SK-N-MC (cell line): ENCODE results near the gene SMC3.

Experiments used
- DNase-seq: peaks from one replicate; pipeline ENCODE4 v3.0.0-alpha.2; 2011; ENCODE audit warnings: low read depth, low spot score
- H3K27ac ChIP-seq: fragments of 200-600 bp; sonication (generic); 2 replicates; pipeline ENCODE4 v1.5.1; 2016; ENCODE audit warnings: mixed run types
- H3K36me3 ChIP-seq: fragments of 200-600 bp; sonication (generic); 2 replicates; pipeline ENCODE4 v1.6.1; 2017; ENCODE audit warnings: antibody characterized with exemption, low read length, mixed read lengths; ENCODE audit not compliant: insufficient read depth
- H3K4me3 ChIP-seq: fragments of 200-600 bp; sonication (generic); 2 replicates; pipeline ENCODE4 v1.5.1; 2016
- H3K9ac ChIP-seq: fragments of 200-600 bp; sonication (generic); 2 replicates; pipeline ENCODE4 v1.8.0; 2017; ENCODE audit warnings: mixed run types, mixed read lengths; ENCODE audit not compliant: insufficient read length
- H3K9me3 ChIP-seq: fragments of 200-600 bp; sonication (generic); 2 replicates; pipeline ENCODE4 v1.6.1; 2017; ENCODE audit warnings: low read depth, mild to moderate bottlenecking, antibody characterized with exemption, low read length, moderate library complexity, mixed read lengths
- EZH2 ChIP-seq: fragments of 200-600 bp; sonication (generic); IDR thresholded peaks from one replicate; pipeline ENCODE4 v1.6.1; 2017; ENCODE audit warnings: antibody characterized with exemption
- FOXP2 ChIP-seq: optimal IDR thresholded peaks from 2 replicates; pipeline ENCODE3; 2011; ENCODE audit warnings: mild to moderate bottlenecking, moderate library complexity; ENCODE audit not compliant: insufficient read depth; ENCODE audit errors: extremely low read length, control extremely low read depth
- POLR2AphosphoS5 ChIP-seq: IDR thresholded peaks from 2 replicates; pipeline ENCODE4 v1.6.1; 2012; ENCODE audit warnings: mild to moderate bottlenecking, low read depth, low read length, borderline replicate concordance

SMC3 gene

GRCh38 chr10:110642204-110643034, 74.9 kb downstream of the SMC3 start:
- no peak overlapping the region for H3K9ac ChIP-seq
- DNase-seq = no peak
- no peak overlapping the region for H3K4me3 ChIP-seq
- no peaks in the 10 kb centered on the region for H3K9me3 ChIP-seq
- TF ChIP-seq FOXP2 (no peak), POLR2AphosphoS5 (no peak), EZH2 (no peak)
- H3K27ac ChIP-seq = no peak overlapping the region
- H3K36me3 ChIP-seq = no peaks in the 10 kb centered on the region

DNA sequence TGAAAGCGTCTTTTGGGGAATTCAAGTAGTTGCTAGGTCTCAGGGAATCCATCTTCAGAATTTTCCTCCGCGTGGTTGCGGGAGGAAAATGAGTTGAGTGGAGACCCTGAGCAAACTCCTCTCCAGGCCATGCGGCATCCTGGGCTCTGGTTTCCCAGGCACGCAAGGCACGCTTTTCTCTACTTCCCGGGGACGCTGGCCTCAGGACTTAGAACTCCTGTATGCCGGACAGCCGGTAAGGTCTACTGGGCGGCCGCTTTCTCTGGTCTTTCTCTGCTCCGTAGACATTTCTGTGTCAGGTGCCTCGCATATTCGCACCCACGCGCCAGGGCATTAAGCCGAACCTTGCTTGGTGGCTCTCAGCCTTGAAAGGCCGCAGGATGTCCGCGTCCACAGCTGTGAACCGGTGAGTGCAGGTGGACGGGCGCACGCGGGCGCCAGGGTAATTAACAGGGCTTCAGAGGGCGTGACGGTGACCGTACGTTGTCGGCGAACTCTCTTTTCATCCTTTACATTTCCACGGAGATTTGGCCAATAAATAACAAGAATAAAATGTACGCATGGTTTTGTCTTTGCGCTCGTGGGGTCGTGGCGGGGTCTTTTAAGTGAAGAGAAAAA, 75.6 kb downstream of the SMC3 start:
- DNase-seq = no peak

GRCh38 chr10:110643653-110644597, 76.4 kb downstream of the SMC3 start, which contains the start of gene RBM20:
Gene RBM20, plus strand, starts transcription at chr10:110644336. Its CDS starts 119 bp downstream, at chr10:110644455.
- no peak for TF ChIP-seq FOXP2
- no peak for TF ChIP-seq POLR2AphosphoS5
- TF ChIP-seq EZH2 = no peak
- no peaks in the 10 kb centered on the region for H3K36me3 ChIP-seq
- DNase-seq = no peak
- peak within 1 kb of the TSS; percentile 70 for H3K4me3 ChIP-seq
- H3K9me3 ChIP-seq = no peaks in the 10 kb centered on the region
- no peak within 1 kb of the TSS for H3K9ac ChIP-seq
- no peak within 1 kb of the TSS for H3K27ac ChIP-seq

More for the DNA sequence above, 75.6 kb downstream of the SMC3 start:
- no peak overlapping the region for H3K27ac ChIP-seq
- H3K36me3 ChIP-seq = no peaks in the 10 kb centered on the region
- TF ChIP-seq POLR2AphosphoS5 (no peak), FOXP2 (no peak), EZH2 (no peak)
- peak overlapping the region; percentile 70; the same call in 1 of the 2 replicates for H3K4me3 ChIP-seq
- H3K9me3 ChIP-seq = no peaks in the 10 kb centered on the region
- no peak overlapping the region for H3K9ac ChIP-seq

- TF ChIP-seq POLR2AphosphoS5 (no peak), EZH2 (no peak), FOXP2 (no peak)
- H3K36me3 ChIP-seq = no peaks in the 10 kb centered on the region
- no peak overlapping the region for H3K27ac ChIP-seq
- DNase-seq = no peak
- peak overlapping the region; percentile 70 for H3K4me3 ChIP-seq
- no peak overlapping the region for H3K9ac ChIP-seq
- H3K9me3 ChIP-seq = no peaks in the 10 kb centered on the region
Observed at GRCh38 chr10:110644598-110645462, 77.3 kb downstream of the SMC3 start.

- Histone ChIP-seq H3K36me3 (no peaks in the 10 kb centered on the region), H3K27ac (no peak overlapping the region), H3K9me3 (no peaks in the 10 kb centered on the region), H3K4me3 (no peak overlapping the region), H3K9ac (no peak overlapping the region)
- DNase-seq = no peak
- TF ChIP-seq POLR2AphosphoS5 (no peak), FOXP2 (no peak), EZH2 (no peak)
Observed at GRCh38 chr10:110646417-110647135, 79.1 kb downstream of the SMC3 start.

GRCh38 chr10:110647136-110647430, 79.6 kb downstream of the SMC3 start:
- no peaks in the 10 kb centered on the region for H3K36me3 ChIP-seq
- no peak overlapping the region for H3K4me3 ChIP-seq
- no peak for TF ChIP-seq POLR2AphosphoS5
- no peak for TF ChIP-seq FOXP2
- TF ChIP-seq EZH2 = no peak
- H3K27ac ChIP-seq = no peak overlapping the region
- H3K9ac ChIP-seq = no peak overlapping the region
- no peaks in the 10 kb centered on the region for H3K9me3 ChIP-seq
- DNase-seq = no peak
